Stromal cell of bone marrow (primary cell): Measurements from ENCODE around the gene ERBB2.
"Not testable (repeated sequence)": the region's sequence is repeated elsewhere in the genome, so short reads cannot be mapped to it uniquely, and the experiment has no call there.

Experiments
- DNase-seq: peaks from one replicate; pipeline ENCODE4 v3.0.0-alpha.2; 2012; ENCODE audit warnings: low read depth

The ERBB2 gene

DNA sequence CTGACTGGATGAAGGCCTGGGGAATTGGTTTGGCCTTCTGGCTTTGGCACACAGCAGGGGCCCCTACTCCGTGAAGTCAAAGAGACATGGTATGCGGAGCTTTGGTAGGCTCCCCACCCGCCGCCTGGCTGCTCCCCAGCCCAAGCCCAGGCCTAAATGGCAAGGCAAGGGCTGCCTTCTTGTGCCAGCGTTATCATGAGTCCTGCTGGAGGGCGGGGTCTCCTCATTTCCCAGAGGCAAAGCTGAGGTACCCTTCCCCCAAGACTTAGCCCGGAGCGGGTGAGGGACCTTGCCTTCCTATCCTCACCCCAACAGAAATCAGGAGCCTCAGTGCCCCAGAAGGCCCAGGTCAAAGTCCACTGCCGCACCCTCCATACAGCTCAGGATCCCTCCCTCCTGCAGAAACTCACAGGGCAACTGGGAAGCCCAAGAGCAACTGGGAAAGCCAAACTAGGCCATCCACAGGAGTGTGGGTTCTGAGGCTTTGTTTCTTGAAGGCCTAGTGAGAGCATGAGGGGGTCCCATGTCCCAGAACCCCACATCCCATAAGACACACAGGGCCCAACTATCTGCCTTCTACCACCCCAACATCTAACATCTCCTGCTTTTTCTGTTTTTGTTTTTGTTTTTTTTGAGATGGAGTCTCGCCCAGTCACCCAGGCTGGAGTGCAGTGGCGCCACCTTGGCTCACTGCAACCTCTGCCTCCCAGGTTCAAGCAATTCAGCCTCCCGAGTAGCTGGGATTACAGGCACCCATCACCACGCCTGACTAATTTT, 21.3 kb upstream of the ERBB2 start:
- DNase-seq, result no peak

DNA sequence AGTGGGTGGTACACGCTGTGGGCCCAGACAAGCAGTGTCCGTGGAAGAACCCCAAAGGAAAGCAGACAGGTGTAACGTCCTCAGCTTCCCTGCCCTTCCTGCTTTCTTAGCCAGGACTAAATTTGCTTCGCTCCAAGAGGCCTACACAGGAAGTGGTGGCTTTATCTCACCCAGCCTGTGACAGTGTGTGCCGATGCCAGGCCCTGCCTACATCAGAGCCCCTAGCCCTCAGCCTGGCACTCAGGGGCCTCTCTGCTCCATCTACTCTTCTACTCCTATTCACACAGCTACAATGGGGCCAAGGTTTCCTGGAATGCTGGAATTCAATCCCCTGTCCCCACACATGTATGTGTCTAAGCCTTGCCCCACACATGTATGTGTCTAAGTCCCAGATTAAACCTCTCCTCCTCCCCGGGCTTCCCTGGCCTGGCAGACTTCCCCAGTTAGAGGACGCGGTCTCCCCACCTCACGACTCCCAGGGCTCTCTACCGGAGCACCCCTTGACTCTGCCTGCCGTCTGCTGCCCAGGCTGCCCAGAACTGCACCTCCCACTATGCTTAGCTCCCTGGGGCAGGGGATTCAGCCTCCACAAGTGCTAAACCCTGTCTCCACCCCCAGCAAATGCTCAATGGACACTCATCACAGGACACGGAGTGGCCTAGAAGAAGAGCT, 20.2 kb upstream of the ERBB2 start:
- no peak for DNase-seq

DNA sequence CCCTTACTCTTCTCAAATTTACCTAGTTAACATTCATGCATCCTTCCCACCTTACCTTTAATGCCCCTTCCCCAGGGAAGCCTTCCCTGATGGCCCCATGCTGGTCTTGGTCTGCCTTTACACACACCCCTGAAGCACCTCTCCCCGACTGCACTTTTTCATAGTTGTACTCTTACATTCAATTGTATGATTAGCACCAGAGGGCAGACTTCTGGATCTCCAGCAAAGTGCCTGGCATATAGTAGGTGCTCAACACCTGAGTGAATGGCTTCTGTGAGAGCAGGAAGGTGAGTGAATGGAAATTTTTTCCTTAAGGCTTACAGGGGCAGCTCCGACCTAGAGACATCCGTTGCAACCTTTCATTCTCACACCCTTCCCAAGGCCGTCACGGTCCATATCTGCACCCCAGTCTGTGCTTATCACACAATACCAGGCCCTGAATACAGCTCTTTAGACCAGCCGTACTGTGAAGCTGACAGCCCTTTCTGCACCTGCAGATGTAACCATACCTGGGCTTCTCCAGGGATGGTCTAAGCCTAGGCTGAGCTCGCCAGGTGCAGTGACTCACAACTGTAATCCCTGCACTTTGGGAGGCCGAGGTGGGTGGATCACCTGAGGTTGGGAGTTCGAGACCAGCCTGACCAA, 16.4 kb upstream of the ERBB2 start:
- no peak for DNase-seq

DNA sequence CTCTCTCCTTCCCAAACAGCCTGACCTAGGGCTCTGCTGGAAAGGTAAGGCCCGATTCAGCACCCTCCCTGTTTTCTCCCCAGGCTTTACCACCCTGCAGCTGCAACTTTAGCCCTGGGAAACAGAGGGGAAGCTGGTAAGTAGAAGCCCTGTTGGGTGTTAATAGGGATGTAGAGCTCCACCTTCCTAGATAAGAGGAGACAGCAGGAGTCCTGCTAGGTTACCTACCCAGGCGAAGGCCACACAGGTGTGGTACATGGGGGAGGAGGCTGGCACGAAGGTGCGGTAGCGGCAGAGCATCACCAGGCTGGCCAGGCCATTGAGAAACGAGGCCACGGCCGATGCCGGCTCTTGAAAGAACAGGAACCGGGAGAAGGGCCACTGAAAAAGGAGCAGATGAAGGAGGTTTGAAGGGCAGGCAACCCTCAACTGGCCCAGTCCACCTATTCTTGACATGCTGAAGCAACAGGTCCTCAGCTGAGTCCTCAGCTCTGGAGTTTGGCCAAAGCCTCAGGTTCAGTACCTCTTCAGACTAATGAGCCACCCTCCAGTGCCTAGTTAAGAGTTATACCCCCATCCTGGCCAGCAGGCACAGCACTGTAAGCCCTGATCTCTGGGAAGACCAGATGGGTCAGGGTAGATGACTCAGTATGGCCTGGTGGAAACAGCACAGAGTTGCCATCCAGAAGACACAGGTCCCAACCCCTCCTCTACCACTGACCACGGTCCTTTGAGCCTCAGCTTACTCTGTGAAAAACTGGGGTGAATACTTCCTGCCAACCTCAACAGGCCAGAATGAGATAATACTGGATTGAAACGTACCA, 15.3 kb upstream of the ERBB2 start:
- no peak for DNase-seq

DNA sequence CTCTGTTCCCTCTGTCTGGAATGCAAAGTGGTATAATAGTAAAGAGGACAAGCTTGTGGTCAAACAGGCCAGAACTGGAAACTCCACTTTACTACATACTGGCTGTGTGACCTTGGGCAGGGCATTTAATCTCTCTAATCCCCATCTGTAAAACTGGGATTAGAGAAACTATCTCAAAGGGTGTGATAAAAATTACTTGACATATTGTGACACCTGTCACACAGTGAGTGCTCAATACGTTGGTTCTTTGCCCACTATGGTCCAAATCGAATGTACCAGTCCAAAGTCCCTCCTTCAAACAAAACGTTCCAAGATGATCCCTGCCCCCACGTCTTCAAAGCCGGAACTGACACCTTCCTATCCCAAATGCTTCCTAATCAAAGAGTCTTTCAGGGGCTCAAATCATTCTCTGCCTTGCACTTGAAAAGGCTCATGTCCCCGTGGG, 12.7 kb upstream of the ERBB2 start:
- DNase-seq, result no peak

DNA sequence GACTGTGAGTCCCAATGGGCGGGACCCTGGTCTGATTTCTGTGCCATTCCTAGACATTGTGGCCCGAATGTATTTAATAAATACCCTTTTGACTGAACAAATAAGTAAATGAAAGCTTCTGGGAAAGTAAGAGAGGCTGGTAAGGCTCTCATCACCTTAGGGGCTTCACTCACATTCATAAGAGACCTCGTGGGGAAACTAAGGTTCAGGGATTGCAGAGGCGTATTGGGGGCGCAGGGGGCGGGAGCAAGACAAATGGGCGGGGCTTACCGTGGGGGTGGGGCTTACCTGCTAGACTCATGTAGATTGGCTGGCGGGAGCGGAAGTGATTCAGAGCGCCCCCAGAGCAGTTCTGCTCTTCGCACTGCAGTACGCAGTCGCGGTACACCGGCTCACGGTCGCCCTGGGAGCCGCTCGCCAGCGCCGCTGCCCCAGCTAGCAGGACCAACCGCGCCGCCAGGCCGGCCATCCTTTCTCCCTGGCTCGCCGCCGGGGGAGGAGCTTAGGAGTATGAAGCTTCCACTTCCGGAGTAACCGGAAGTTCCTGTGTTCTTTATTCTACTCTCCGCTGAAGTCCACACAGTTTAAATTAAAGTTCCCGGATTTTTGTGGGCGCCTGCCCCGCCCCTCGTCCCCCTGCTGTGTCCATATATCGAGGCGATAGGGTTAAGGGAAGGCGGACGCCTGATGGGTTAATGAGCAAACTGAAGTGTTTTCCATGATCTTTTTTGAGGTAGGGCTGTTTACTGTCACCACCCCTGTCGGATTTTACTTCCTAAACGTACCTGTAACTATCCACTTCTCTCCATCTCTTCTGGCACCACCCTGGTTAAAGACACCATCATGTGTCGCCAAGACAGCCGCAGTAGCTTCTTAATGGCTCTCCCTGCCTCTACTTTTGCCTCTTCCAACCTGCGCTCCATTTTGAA, 12.1 kb upstream of the ERBB2 start, which contains the start of gene PGAP3:
PGAP3 (minus strand) TSS at position 512 of the 929 bp plus-strand sequence; CDS start at position 469, 43 bp downstream.
- DNase-seq, result peak; percentile 82

DNA sequence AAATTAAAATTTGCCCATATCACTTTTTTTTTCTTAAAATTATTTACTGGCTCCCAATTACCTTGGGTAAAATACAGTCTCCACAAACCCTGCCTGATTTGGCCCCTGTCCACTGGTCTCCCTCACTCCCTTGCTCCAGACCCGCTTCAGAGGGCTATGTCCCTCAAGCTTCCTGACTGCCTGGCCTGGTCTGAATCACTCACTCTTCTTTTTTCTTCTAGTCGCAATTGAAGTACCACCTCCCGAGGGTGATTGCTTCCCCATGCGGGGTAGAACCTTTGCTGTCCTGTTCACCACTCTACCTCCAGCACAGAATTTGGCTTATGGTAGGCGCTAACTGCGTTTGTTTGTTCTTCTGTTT, 11.4 kb upstream of the ERBB2 start:
- no peak for DNase-seq

DNA sequence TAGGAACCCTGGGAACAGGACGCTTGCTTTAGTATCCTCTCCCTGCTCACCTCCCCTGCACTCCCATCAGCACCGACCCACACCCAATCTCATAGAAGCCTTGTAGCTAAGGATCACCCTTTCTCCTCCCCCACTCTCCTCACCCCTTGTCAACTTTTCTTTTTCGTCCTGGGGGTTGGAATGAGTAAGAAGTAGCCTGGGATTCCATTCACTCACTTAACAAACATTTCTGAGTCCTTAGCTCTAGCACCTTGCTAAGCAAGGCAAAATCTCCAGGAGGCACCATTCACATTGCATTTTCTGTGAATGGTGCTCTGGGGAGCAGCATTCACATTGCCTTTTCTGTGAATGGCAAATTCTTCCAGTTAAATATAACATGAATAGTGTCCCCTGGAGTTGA, 10.9 kb upstream of the ERBB2 start:
- DNase-seq, result no peak

DNA sequence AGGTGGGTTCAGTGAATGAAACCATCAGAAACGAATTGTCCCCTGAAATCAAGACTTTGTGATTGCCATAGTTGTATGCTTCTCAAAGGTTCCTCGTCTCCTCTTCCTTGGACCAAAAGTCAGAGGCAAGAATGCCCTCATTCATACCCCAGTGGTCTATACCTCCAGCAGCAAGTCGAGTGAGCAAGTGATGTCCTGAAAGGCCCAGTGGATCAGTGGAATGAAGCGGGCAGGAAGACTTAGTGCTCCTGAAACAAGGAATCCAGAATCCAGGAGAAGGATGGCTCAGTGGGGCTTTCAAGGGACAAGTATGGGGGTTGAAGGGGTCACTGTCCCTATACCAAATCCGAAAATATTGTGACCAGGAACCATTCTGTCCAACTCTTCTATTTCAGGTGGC, 5.3 kb upstream of the ERBB2 start:
- no peak for DNase-seq

DNA sequence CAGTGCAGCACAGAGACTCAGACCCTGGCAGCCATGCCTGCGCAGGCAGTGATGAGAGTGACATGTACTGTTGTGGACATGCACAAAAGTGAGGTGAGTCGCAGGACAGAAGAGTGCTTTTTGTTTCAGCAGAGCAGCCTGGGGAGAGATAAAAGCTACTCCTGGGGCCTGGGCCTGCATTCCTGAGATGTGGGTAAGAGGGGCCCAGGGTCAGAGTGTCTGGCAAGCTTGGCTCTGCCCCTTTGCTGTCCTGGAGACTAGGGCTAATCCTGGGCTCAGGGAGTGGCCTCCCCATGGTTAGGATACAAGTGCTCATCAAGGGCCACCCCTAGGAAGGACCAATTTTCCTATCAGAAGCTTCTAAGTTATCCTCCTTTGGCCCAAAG, 4.8 kb upstream of the ERBB2 start:
- no peak for DNase-seq

DNA sequence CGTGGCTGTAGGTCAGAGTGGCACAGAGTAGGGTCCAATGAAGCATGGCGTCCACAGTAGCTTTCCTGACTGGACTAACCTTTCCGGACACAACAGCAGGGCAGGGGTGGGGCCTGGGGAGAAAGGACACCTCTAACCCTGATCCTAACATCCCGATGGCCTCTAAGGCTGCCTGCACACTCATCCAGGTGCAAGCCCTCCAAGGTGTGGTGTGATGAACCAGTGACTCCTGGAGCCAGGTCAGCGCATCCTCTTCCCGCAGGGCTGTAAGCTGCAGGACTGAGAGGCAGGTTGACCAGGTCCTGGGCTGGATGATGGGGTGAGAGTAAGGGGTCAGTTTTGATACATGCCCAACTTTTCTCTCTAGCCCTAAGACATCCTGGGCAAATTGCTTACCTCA, 3.1 kb upstream of the ERBB2 start:
- DNase-seq, result no peak

DNA sequence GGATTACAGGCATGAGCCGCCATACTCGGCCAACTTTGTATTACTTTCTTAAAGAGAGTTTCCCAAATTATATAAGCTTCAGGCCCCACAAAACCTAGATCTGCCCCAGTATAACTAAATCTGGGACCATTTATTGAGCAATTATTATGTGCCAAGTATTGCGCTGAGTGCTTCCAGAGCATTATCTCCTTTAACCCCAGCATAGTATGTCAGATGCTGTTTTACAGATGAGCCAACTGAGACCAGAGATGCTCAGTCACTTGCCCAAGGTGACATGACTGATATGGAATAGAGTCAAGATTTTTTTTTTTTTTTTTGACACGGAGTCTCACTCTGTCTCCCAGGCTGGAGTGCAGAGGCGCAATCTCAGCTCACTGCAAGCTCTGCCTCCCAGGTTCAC, 1.9 kb upstream of the ERBB2 start:
- no peak for DNase-seq

DNA sequence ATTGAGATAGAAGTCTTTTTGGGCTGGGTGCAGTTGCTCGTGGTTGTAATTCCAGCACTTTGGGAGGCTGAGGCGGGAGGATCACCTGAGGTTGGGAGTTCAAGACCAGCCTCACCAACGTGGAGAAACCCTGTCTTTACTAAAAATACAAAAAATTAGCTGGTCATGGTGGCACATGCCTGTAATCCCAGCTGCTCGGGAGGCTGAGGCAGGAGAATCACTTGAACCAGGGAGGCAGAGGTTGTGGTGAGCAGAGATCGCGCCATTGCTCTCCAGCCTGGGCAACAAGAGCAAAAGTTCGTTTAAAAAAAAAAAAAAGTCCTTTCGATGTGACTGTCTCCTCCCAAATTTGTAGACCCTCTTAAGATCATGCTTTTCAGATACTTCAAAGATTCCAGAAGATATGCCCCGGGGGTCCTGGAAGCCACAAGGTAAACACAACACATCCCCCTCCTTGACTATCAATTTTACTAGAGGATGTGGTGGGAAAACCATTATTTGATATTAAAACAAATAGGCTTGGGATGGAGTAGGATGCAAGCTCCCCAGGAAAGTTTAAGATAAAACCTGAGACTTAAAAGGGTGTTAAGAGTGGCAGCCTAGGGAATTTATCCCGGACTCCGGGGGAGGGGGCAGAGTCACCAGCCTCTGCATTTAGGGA, 577 bp upstream of the ERBB2 start:
- not testable (repeated sequence) for DNase-seq

DNA sequence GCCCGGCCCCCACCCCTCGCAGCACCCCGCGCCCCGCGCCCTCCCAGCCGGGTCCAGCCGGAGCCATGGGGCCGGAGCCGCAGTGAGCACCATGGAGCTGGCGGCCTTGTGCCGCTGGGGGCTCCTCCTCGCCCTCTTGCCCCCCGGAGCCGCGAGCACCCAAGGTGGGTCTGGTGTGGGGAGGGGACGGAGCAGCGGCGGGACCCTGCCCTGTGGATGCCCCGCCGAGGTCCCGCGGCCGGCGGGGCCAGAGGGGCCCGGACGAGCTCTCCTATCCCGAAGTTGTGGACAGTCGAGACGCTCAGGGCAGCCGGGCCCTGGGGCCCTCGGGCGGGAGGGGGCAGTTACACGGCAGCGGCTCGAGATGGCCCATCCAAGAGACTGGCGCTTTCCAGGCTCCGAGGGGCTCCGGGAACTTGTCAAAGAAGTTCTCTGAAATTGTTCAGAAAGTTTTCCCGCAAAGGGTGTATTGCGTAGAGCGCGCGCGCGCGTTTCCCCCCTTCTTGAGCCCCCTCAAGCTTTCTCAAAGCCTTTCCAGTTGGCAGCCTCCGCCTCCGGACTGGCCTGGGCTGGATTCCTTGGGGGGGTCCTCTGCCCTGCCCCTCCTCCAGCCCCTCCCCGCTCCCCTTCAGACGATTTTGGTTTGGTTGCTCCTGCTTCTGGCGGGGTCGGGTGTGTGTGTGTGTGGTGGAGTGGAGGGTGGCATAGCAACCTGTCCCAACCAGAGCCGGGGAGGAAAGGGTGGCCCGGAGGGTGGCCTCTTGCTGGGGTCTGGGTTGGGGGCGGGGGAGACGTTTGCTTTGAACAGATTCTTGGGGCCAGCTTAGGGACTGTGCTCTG, 504 bp downstream of the ERBB2 start:
- no peak for DNase-seq

DNA sequence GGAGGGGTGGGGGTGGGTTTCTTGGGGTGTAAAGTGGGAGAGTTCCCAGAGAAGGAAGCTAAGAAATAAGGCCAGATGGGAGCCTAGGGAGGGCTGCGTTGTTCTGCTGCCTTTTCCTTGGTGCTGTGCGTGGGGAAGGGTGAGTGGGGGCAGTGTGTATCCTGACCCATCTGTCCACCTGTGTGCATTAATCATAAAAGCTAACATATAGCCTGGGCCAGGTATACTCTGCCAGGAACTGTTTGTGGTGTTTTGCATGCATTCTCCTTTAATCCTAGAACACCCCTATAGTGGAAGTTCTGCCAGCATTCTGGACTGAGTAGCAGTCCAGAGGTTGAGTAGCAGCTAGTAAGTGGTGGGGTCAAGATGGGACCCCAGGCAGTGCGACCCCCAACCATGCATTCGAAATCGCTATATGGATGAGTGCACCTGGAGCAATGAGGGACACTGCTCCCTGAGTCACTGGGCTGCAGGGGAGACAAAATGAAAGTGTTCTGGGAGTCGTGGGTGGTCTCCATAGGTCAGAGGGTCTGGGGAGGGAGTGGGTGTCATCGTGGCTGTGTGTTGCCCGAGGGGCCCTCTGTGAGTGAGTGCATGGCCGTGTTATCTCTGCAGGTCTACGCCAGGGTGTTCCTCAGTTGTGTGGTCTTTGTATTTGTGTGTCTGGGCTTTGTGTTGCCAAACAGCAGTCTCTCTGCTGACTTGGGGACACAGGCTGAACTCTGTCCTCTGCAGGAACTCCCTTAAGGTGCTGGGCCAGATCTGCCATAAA, 1.3 kb downstream of the ERBB2 start:
- DNase-seq, result no peak

DNA sequence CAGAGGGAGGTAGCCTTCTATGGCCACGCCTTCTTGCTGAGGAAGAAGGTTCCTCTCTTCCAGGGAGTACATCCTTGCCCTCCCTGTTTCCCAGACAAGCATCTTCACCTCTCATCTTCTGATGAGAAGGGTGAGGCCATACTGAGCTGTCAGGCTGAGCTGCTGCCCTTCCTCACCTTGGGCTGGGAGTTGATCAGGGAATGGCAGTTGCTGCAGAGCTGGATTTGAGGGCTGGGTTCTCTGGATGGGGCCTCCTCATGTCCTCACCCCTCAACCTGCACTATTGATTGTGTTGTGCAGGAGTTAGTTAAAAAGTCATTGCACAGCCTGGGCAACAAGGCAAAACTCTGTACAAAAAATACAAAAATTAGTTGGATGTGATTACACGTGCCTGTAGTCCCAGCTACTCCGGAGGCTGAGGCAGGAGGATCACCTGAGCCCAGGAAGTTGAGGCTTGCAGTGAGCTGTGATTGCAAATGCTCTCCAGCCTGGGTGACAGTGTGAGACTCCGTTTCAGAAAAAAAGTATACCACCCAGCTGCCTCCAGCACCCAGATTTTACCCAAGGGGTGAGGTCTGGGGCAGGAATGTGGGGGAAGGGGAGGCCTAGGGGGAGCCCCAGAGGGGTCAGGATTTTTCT, 2.0 kb downstream of the ERBB2 start:
- DNase-seq, result no peak

DNA sequence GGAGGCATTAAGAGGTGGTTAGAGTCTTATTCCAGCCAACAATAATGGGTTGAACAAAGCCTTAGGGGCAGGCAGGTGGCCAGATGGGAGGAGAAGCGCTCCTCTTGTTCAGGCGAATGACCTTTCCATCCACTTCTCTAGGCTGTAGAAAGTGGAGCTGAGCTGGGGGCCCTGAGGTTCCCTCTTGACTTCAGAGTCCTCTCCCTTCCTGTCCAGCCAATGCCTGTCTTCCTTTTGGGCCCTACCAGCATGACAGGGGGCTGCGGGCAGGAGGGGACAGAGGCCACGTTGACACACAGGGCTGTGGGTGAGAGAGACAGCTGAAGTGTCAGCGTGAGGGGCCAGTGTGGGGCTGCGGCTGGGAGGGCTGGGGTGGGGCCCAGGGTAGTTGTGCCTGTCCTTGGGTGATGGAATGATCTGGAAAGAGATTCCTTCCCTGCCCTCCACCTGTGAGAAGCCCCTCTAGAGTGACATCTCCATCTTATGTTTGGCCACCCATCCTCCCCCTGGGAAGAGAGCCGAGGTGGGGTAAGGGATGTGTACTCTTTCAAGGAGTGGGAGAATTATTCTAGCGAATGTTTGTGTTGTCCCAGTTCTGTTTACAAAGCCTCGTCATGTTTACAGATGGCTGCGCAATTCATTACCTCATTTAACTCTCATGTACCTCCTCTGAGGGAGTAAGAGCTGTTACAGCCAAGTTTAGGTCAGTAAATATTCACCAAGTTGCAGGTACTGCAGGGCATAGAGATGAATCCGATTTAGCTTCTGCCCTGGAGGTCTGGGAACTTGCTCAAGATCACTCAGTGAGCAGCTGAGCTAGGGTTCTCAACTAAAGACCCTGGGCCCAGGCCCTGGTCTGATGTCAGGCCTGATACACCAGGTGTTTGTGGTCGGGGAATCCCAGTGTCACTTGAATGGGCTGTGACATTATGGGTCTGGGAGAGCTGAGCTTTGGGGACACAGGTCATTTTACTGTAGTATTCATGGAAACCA, 3.3 kb downstream of the ERBB2 start:
- no peak for DNase-seq
